ENCODE results near the gene AP1G1.
A peak's percentile ranks its signal among the peaks of the same experiment; 100 is the strongest.
"Not testable (repeated sequence)": the region's sequence is repeated elsewhere in the genome, so short reads cannot be mapped to it uniquely, and the experiment has no call there.

Gene AP1G1

DNA sequence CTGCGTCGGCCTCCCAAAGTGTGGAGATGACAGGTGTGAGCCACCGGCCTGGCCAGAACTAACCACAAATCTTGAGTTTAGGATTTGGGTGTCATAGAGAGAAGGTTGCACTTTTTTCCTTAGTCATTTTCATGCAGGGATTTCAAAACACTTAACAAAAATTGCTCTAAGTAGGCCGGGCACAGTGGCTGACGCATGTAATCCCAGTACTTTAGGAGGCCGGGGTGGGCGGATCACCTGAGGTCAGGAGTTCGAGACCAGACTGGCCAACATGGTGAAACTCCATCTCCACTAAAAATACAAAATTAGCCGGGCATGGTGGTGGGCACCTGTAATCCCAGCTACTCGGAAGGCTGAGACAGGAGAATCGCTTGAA is 1.5 kb upstream of the AP1G1 start:
- not testable (repeated sequence) for DNase-seq (ENCODE audit: extremely low read depth in 1 of 2, low read depth in 1 of 2)

DNA sequence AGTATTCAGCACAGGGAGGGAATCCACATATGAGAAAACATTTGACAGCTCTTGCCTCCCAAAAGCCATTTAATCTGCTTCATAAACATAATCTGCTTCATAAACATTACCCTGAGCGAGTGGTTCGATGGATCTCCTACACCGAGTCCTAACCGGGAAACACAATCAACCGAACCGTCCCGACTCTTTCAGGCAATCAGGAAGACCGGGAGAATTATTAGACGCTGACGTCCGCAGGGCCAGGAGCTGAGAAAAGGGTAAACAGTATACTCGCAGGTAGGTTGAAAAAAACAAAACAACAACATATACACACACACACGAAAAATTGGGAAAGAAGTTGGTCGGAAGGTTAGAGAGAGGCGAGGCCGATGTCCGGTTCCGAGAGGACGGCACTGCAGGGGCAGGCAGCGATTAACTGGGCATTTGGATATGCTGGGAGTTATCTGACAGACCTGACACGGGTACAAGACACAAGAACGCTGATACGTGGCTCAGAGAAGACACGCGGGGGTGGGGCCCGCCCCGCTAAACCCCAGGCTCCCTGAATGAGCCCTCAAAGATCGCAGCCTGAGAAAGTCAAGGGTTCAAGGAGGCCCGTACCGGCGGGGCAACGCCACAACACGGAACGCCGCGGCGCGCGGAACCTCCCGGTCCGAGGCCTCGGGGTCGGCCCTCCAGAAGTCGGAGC is 585 bp downstream of the AP1G1 start:
- peak; percentile 7 to 16 for DNase-seq (ENCODE audit: extremely low read depth in 1 of 2, low read depth in 1 of 2)

DNA sequence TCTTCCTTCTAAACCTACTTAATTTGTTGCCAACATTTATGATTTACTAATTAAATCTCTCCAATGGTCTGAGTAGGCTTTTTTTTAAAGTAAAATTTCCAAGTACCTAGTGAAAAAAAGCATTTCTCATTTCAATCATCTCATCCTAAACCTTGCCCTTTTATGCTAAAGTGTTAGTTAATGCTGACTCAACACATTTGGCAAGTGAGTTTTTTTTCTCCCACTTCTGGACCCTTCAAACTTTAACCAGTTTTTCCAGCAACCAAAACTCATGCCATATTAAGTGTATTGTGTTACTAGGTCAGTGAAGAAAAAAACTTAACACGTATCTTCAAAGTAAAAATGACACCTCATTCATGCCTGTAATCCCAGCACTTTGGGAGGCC is 5.3 kb downstream of the AP1G1 start:
- DNase-seq (ENCODE audit: extremely low read depth in 1 of 2, low read depth in 1 of 2) = no peak

DNA sequence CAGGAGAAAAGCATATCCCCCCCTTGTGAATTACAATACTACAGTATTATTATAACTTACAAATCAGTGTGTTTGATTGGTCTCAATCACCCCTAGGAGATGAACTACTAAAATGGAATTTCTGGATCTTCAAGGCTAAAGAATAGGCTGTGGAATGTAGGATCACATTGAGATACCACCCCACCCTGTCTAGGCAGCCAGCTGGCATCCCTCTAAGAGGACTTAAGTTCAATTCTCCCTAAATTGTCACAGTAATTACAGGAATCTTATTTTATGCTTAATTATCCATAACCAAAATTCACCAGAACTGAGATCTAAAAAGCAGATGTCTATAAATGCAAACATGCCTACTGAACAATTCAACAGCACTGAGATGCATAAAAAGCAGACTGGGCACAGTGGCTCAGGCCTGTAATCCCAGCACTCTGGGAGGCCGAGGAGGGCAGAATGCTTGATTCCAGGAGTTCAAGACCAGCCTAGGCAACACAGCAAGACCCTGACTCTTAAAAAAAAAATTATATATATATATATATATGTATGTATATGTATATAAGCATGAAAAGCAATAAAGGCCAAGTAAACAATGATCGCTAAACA is 12.0 kb downstream of the AP1G1 start:
- no peak for DNase-seq (ENCODE audit: extremely low read depth in 1 of 2, low read depth in 1 of 2)

DNA sequence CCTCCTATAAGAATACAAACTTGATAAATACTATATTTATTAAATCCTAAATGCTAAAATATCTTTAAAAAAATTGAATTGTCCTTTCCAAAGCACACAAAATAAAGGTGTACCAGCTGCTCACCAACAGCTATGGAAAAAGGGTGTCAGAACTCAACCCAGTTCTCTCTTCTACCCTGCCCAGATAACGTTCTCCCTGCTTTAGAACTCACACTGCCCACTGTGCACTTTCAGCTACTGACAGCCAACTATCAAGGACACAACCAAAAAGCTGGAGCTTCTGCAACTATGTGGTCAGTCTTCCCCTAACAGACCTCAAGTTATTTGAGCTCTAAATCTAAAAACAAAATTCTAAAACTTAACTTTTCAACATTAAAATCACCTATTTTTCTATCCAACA is 13.7 kb downstream of the AP1G1 start:
- no peak for DNase-seq (ENCODE audit: extremely low read depth in 1 of 2, low read depth in 1 of 2)

DNA sequence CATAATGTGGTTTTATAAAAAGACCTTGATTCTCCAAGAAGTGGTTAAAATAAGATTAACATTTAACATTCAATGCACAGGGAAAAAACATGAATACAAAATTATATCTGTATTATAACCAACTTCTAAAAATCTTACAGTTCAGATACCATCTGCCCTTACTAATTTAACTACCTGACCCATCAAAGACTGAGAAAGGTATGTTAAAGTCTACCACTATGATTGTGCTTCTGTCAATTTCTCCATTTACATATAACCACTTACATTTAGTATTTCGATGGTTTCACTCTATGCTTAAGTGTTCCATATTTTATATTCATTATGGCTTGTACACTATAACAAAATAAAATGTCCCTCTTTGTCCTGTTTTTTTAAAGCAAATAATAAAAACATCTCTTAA is 14.6 kb downstream of the AP1G1 start:
- DNase-seq (ENCODE audit: extremely low read depth in 1 of 2, low read depth in 1 of 2) = no peak

DNA sequence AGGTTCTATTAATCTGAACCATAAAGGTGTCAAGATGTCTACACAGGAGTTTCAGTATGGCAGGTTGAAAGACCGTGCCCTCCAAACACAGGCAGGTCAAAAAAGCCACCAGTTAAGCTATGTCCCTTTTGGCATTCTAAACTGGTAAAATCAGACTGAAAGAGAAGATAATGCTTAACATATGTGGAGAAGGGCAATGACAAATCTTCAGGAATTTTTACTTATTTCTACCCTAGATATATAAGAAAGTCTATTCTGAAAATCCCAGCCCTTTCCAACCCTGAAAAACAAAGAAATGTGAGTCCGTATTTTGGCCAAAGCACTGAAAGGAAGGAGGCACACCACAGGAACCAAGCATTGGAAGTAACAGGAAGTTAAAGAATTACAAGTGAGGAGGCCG is 16.5 kb downstream of the AP1G1 start:
- DNase-seq (ENCODE audit: extremely low read depth in 1 of 2, low read depth in 1 of 2) = no peak

DNA sequence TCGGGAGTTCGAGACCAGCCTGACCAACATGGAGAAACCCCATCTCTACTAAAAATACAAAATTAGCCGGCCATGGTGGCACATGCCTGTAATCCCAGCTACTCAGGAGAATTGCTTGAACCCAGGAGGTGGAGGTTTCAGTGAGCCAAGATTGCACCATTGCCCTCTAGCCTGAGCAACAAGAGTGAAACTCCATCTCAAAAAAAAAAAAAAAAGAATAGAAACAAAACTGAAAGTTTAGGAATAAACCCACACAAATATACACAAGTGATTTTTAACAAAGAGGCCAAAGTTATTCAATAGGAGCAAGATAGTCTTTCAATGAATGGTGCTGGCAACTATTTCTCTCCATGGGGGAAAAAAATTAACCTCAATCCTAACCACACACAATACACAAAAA is 18.3 kb downstream of the AP1G1 start:
- not testable (repeated sequence) for DNase-seq (ENCODE audit: extremely low read depth in 1 of 2, low read depth in 1 of 2)

DNA sequence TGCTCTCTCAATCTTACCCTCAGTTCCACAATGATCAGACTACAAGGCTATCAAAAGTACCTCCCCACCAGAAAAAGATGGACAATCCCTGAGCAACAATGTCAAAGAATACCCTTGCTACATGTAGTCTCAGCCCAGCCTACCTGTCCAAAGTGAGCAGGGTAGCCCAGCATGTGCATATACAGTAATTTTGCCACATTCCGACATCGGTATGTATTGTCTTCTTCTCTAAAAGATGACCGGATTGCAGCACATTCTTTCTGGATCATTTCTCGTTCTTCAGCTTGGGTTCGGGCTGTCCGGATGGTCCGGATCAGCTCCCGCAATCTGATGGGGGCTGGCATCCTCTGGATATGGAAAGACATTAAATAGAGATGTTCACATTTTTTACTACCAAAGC is 19.5 kb downstream of the AP1G1 start:
- DNase-seq (ENCODE audit: extremely low read depth in 1 of 2, low read depth in 1 of 2) = no peak

DNA sequence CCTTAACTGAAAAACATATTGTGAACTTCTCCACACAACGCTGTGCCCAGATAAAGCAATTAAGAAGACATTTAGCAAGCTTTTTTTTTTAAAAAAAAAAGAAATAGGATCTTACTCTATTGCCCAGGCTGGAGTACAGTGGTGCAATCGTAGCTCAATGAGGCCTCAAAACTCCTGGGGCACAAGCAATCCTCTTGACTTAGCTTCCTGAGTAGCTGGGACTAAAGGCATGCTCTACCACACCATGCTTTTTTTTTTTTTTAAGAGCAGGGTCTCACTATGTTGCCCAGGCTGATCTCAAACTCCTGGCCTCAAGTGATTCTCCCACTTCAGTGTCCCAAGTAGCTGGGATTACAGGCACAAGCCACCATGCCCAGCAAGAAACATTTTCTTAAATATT is 20.1 kb downstream of the AP1G1 start:
- DNase-seq (ENCODE audit: extremely low read depth in 1 of 2, low read depth in 1 of 2) = no peak

DNA sequence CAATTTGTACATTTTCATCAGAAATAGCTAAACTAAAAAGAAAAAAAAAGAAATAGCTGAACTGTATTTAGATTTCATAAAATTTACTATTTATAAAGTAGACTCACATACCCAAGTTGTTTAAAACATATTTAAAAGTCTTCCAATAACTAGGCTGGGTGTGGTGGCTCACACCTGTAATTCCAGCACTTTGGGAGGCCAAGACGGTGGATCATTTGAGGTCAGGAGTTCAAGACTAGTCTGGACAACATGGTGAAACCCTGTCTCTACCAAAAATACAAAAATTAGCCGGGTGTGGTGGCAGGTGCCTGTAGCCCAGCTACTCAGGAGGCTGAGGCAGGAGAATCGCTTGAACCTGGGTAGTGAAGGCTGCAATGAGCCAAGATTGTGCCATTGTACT is 23.5 kb downstream of the AP1G1 start:
- DNase-seq (ENCODE audit: extremely low read depth in 1 of 2, low read depth in 1 of 2) = not testable (repeated sequence)

DNA sequence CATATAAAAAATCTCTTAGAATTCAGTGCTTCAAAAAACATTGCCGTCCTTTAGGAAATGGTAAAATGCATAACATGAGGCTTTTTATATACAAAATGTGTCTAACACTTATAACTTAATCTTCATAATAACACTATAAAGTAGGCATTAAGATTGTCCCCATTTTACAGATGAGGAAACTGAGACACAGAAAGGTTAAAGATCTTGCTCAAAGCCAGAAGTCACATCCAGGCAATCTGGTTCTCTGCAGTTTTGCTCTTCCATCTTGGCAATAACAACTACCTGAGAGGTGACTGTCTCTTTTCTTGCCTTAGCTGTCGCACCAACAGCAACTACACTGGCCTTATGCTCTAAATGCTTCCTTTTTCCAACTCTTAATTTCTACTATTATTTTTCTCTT is 24.5 kb downstream of the AP1G1 start:
- DNase-seq (ENCODE audit: extremely low read depth in 1 of 2, low read depth in 1 of 2) = no peak

DNA sequence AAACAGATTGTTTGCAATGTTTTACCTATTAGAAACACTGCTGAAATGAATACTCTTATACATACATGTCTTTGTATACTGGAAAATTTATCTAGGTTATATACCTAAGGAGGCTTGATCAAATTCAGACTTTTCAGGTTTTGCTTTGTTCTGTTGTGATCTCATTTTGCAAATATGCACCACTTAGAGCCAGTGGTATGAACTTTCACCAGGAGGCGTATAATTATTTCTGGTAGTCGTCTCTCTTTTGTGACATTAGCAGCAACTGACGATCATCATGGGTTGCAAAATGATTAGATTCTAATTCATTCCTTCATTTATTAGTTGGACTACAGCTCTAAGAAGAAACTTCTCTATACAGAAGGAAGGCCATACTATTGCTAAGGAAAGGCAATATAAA is 26.9 kb downstream of the AP1G1 start:
- no peak for DNase-seq (ENCODE audit: extremely low read depth in 1 of 2, low read depth in 1 of 2)

DNA sequence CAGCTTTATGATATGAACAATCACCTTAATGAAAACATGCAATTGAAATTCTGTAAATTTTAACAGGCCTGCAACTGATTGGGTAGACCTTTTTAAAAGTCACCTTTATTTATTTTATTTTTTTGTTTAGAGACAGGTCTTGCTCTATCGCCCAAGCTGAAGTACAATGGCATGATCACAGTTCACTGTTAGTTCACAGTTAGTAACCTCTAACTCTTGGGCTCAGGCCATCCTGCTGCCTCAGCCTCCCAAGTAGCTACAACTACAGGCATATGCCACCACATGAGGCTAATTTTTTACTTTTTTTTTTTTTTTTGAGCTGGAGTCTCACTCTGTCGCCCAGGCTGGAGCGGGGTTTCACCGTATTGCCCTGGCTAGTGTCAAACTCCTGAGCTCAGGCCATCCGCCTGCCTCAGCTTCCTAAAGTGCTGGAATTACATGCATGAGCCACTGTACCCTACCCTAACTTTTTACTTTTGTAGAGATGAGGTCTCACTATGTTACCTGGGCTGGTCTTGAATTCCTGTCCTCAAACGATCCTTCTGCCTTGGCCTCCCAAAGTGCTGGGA is 28.0 kb downstream of the AP1G1 start:
- no peak for DNase-seq (ENCODE audit: extremely low read depth in 1 of 2, low read depth in 1 of 2)

DNA sequence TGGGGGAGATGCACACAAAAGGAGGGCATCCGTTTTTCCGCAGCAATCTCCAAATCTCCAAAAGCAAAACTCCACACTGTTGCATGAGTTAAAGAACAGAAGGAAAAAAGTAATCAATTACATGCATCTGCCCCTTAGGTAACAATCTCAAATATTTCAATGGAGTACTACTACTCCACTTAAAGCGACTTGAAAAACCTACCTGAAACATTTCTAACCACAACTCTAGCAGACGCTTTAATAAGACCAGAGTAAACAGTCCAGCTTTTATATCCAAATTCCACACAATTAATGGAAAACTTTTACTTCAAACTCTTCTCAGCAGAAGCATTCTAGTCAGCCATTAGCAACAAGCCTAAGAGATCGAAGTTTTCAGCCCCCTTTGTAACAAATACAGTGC is 29.9 kb downstream of the AP1G1 start:
- no peak for DNase-seq (ENCODE audit: extremely low read depth in 1 of 2, low read depth in 1 of 2)

DNA sequence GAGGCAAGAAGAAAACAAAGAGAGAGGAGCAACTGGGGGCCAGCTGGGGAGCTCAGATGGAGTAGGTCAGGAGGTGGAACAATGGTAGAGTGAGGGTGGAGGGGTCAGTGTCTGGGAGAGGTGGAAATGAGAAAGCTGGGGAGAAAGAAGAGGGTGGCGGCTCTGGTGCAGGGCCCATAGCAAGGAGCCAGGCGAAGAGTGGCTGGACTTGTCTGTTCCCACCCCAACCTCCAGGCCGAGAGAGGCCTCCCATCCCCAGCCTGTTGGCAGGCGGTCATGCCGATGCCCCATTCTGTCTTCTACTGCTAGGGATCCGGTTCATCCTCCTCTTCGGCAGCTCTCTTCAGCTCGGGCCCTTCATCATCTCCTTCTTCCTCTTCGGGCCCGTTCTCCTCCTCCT is 31.3 kb downstream of the AP1G1 start:
- DNase-seq (ENCODE audit: extremely low read depth in 1 of 2, low read depth in 1 of 2) = no peak

DNA sequence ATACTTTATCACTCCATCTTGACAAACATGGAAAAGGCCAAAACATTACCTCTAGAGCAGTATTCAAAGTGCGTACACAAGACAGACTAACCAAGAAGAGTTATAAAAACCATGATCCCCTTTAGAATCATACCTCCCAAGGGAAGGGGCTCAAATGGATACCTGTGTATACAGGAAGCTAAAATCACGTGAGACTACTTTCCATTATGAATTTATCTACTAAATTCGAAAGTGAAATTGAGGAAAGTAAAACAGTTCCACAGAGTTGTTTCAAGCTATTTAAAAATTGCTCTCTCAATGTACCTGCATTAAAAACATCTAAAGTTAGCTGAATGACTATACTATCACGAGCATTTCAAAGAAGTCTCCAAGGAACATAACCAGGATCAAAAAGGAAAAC is 32.7 kb downstream of the AP1G1 start:
- DNase-seq (ENCODE audit: extremely low read depth in 1 of 2, low read depth in 1 of 2) = no peak

DNA sequence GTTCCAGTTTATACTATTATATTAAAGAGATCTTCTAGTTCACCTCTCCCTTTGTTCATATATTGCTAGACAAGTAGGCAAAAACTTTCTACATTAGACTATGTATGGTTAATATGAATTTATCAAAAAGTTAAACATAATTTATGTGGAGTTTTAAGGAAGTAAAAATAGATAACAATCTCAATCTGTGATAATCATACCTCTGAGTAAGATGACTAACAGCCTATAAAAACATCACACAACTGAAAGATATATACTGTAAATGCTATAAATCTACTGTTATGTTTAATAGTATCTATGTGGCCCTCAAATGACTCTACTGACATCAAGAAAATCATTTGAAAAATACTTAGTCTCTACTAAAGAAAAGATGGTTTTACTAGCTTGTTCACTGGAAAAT is 37.1 kb downstream of the AP1G1 start:
- DNase-seq (ENCODE audit: extremely low read depth in 1 of 2, low read depth in 1 of 2) = no peak

DNA sequence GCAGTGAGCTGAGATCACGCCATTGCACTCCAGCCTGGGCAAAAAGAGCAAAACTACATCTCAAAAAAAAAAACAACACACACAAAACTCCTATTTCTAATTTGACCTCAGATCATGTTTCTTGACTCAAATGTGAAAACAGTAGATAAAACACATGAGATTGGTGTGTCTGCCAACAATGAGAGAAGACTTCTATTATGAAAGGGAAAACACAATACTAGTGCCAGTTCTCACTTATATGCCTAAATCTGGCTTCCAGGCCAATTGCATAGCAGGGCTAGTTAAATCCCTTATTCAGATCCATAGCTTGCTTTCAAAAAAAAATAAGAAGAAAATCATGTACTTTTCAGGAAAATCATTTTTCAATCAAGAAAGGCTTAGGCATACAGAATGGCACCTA is 39.4 kb downstream of the AP1G1 start:
- no peak for DNase-seq (ENCODE audit: extremely low read depth in 1 of 2, low read depth in 1 of 2)

DNA sequence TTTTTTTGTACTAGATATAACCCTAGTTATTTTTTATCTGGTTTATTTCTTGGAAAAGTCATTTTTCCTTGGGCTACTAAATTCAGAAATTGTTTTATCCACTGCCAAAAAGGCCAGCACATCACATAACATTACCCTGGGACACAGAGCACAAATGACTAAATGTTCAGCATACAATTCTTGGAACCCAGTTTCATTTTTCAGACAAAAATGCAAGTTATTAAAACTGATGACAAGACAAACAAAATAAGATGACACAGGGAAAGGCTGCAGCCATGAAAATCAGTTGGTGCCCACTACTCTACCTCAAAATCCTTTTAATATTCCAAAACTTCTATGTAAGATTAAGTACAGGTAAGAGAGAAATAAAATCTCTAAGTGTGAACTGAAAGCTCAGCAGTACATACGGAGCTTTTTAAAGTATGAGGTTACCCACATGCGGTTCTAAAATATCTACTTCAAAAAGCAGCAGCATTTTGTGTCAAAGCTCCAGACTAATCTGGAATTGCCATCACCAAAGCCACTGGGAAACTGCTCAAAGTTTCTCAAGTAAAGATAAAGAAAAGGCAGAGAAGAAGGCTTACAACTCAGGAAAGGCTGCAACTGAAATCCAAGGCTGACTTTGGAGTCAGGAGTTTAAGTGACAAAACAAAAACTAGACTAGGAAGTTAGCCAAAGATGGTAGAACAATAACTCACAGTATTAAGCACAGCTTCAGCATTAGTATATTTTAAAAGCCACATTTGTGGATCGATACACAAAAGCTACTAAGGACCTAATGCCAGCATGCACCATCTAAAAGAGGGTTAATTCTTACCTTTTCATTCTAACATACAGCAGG is 41.4 kb downstream of the AP1G1 start:
- no peak for DNase-seq (ENCODE audit: extremely low read depth in 1 of 2, low read depth in 1 of 2)

DNA sequence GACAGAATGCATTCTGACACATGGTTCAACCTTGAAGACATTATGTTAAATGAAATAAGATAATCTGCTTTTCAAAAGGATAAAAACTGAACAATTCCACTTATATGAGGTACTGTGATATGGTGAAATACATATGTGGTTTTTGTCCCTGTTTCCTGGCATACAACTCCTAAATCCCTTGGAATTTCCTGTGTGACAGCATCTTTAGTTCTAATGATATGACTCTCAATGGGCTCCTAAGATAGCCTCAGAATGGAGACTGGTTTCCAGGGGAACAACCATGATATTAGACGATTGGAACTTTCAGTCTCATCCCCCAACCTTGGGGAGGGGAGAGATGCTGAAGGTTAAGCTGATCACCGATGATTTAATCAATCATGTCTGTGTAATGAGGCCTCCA is 46.4 kb downstream of the AP1G1 start:
- DNase-seq (ENCODE audit: extremely low read depth in 1 of 2, low read depth in 1 of 2) = no peak

DNA sequence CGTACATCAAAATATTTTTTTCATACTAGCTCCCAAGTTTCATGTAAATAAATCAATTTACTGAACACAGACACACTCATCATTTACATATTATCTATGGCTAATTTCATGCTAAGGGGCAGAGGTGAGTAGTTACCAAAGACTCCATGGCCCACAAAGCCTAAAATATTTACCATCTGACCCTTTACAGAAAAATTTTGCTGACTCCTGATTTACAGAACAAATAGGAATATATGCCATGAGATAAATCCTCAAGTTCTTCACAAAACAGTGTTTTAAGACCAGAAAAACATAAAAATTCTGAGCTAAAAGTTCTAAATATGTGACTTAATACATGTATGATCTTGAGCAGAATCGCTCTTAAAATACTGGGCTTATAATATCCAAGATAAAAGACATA is 47.5 kb downstream of the AP1G1 start:
- DNase-seq (ENCODE audit: extremely low read depth in 1 of 2, low read depth in 1 of 2) = no peak
